ENCODE data around the gene L2HGDH. TPM values are rescaled to one million over a fixed set of nuclear protein-coding genes. Genes with fewer than 3 reads are reported as not detected.

Gene L2HGDH
- total and polyA plus RNA-seq, 2 of the 4 experiments (the other 2 are of a cell fraction), result 3.1 to 3.8 TPM

DNA sequence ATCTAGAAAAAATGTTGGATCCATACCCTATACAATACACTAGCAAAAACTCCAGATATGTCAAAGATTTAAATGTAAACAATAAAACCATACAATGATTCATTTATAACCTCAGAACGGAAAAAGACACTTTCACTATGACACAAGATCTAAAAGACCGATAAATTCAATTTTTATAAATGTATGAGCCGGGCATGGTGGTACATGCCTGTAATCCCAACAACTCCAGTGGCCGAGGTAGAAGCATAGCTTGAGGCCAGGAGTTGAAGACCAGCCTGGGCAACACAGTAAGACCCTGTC lies 78.1 kb downstream of the L2HGDH start:
- H3K14ac ChIP-seq (replicated peaks; ENCODE audit: low read depth, low read length), result no peak overlapping the region
- intact Hi-C loops (cut with micrococcal nuclease) (loop anchor here (10.0 kb wide), 1 partner anchor 301 kb away; the partner anchor contains the start of gene MAP4K5), in situ Hi-C loops (cut with MboI; ENCODE audit: low sequenced_read_pairs) (no loop called here), dilution Hi-C loops (cut with HindIII; ENCODE audit: low sequenced_read_pairs, unreplicated experiment) (no loop called here)
- H2BK120ac ChIP-seq (ENCODE audit: low read depth, low read length), result no peak overlapping the region
- no peak overlapping the region for H3K18ac ChIP-seq (ENCODE audit: low read depth, low read length)
- H3K4me1 ChIP-seq (ENCODE audit: control insufficient read depth, insufficient read depth, low read length), result peaks cover 1% of the 10 kb centered on the region; the same call in 1 of the 2 replicates
- H4K20me1 ChIP-seq (ENCODE audit: insufficient read depth, low read length), result peaks cover 19% of the 10 kb centered on the region
- H2AK5ac ChIP-seq (ENCODE audit: low read depth, low read length), result no peak overlapping the region
- ChIA-PET CTCF (no interaction called here), POLR2A (ENCODE audit: unreplicated experiment) (no interaction called here)
- WGBS, 2 experiments (ENCODE audit: extremely low coverage in 2 of 2, insufficient read length in 1 of 2), result no CpG with 5 or more reads among the region's 4 CpGs
- no peaks in the 10 kb centered on the region for H3K36me3 ChIP-seq (ENCODE audit: control insufficient read depth, insufficient read depth, low read length)
- H4K91ac ChIP-seq (ENCODE audit: insufficient read depth, low read depth, low read length), result no peak overlapping the region
- no peak overlapping the region for H4K8ac ChIP-seq (ENCODE audit: low read depth in 2 of 2, low read length in 2 of 2)
- no peak overlapping the region for H3K4ac ChIP-seq (ENCODE audit: low read depth, low read length)
- H4K5ac ChIP-seq (ENCODE audit: low read depth, low read length), result no peak overlapping the region
- no peak overlapping the region for H2BK5ac ChIP-seq (ENCODE audit: low read depth, low read length, poor library complexity, severe bottlenecking)
- H3K9me1 ChIP-seq (ENCODE audit: insufficient read depth, low read length), result no peaks in the 10 kb centered on the region
- no TSS peak for BruUV-seq (replicated peaks)
- H3K23ac ChIP-seq (ENCODE audit: low read depth, low read length), result no peak overlapping the region
- H3K79me1 ChIP-seq (ENCODE audit: low read depth in 1 of 2, low read length in 2 of 2), result peaks cover 0 to 26% of the 10 kb centered on the region in 2 experiments; a peak in 2 of 4 replicates
- no peak overlapping the region for H3K9ac ChIP-seq (ENCODE audit: low read depth, low read length)
- H3K56ac ChIP-seq (ENCODE audit: extremely low read depth, insufficient read depth, low read length), result no peak overlapping the region
- no peak overlapping the region for H2BK20ac ChIP-seq (ENCODE audit: low read depth, low read length)
- H2BK15ac ChIP-seq (ENCODE audit: low read depth, low read length), result no peak overlapping the region
- ATAC-seq (ENCODE audit: low read depth) (no peak), DNase-seq (no peak)
- no peak for TF ChIP-seq RFX5 (IDR thresholded peaks at IDR 0.05; ENCODE audit: low read depth, low read length)
- no peak for TF ChIP-seq MXI1 (IDR thresholded peaks at IDR 0.05; ENCODE audit: borderline replicate concordance, low read depth, low read length)
- TF ChIP-seq MAFK (IDR thresholded peaks at IDR 0.05; ENCODE audit: low read depth, low read length), result no peak
- no peak for TF ChIP-seq RCOR1 (IDR thresholded peaks at IDR 0.05; ENCODE audit: insufficient replicate concordance, low read length)
- TF ChIP-seq MAZ (IDR thresholded peaks at IDR 0.05; ENCODE audit: borderline replicate concordance, low read depth, low read length), result no peak
- TF ChIP-seq RAD21 (IDR thresholded peaks at IDR 0.05; ENCODE audit: low read length), result no peak
- no peak for TF ChIP-seq CEBPB (IDR thresholded peaks at IDR 0.05; ENCODE audit: low read depth, low read length)
- no peak for TF ChIP-seq SMC3 (IDR thresholded peaks at IDR 0.05; ENCODE audit: low read depth, low read length)
- TF ChIP-seq BHLHE40 (IDR thresholded peaks at IDR 0.05; ENCODE audit: low read depth, low read length), result no peak
- TF ChIP-seq POLR2A (IDR thresholded peaks at IDR 0.05; ENCODE audit: low read depth, low read length), result no peak
- no peak for TF ChIP-seq NFE2L2 (IDR thresholded peaks at IDR 0.05; ENCODE audit: low read depth, low read length)
- no peak overlapping the region for H2AFZ ChIP-seq (replicated peaks; ENCODE audit: low read length, poor library complexity)
- H3K27me3 ChIP-seq (ENCODE audit: control insufficient read depth, insufficient read depth, low read length), result no peaks in the 10 kb centered on the region
- no peak overlapping the region for H3K4me3 ChIP-seq (ENCODE audit: insufficient read depth, low read depth, low read length)
- H2AK9ac ChIP-seq (replicated peaks; ENCODE audit: low read depth, low read length, poor library complexity), result no peak overlapping the region
- no peak overlapping the region for H3K4me2 ChIP-seq (ENCODE audit: low read depth, low read length)
- no peak overlapping the region for H3K27ac ChIP-seq (ENCODE audit: insufficient read depth, low read length)
- H3K9me3 ChIP-seq (ENCODE audit: control insufficient read depth, insufficient read depth, low read length), result no peaks in the 10 kb centered on the region

All from IMR-90 (cell line).